Suprapubic skin (tissue), 4 donors: Measurements from ENCODE around the gene C1orf94. TPM values are rescaled to one million over a fixed set of nuclear protein-coding genes. Genes with fewer than 3 reads are reported as not detected.

ENCODE experiments used
- DNase-seq, 2 donors: peaks; one replicate each; pipeline ENCODE4 v3.0.0-alpha.2; 2019; ENCODE audit warnings: low spot score in 2 of 2
- H3K27ac ChIP-seq: fragments of 200-600 bp; sonication (generic); one replicate; pipeline ENCODE4 v1.5.1; 2019
- H3K27me3 ChIP-seq: fragments of 200-600 bp; sonication (generic); one replicate; pipeline ENCODE4 v1.5.1; 2019
- H3K36me3 ChIP-seq: fragments of 200-600 bp; sonication (generic); one replicate; pipeline ENCODE4 v1.5.1; 2019
- H3K4me1 ChIP-seq: fragments of 200-600 bp; sonication (generic); one replicate; pipeline ENCODE4 v1.5.1; 2019
- H3K4me3 ChIP-seq: fragments of 200-600 bp; sonication (generic); one replicate; pipeline ENCODE4 v1.5.1; 2019; ENCODE audit warnings: mild to moderate bottlenecking
- H3K9me3 ChIP-seq: fragments of 200-600 bp; sonication (generic); one replicate; pipeline ENCODE4 v1.5.1; 2019
- CTCF ChIP-seq, 2 donors: fragments of 200-600 bp in 1 of 2; fragments of 450-650 bp in 1 of 2; sonication (generic) in 1 of 2; IDR thresholded peaks; one replicate each; pipeline ENCODE4 v1.5.1; 2016 to 2019; ENCODE audit warnings: antibody characterized with exemption in 2 of 2, mild to moderate bottlenecking in 1 of 2, moderate library complexity in 1 of 2
- EP300 ChIP-seq: sonication (generic); formaldehyde crosslinking; IDR thresholded peaks from one replicate; pipeline ENCODE4 v1.6.1; 2017; ENCODE audit warnings: antibody characterized with exemption
- POLR2A ChIP-seq, 2 donors: fragments of 450-650 bp; IDR thresholded peaks; one replicate each; pipeline ENCODE4 v1.6.1; 2017; ENCODE audit warnings: antibody characterized with exemption in 2 of 2, mild to moderate bottlenecking in 2 of 2, moderate library complexity in 2 of 2
- POLR2AphosphoS5 ChIP-seq, 3 donors: sonication (generic); formaldehyde crosslinking; IDR thresholded peaks; one replicate each; pipeline ENCODE4 v1.6.1; 2017; ENCODE audit warnings: antibody characterized with exemption in 3 of 3
- WGBS: methylation state at CpG from one replicate; pipeline ENCODE4 v1.1.5; 2018; 5-methylcytosine and 5-hydroxymethylcytosine counted together
- total RNA-seq, 4 donors: library from RNA; depleted of rRNA; stranded (reverse); fragments of >200 nt; gene quantifications; one replicate each; pipeline ENCODE4 v1.1.0, GENCODE V29; 2016

The C1orf94 gene
- total RNA-seq, 4 donors from 2014 or later = not detected

- TF ChIP-seq CTCF (IDR thresholded peaks at IDR 0.05) (no peak), POLR2AphosphoS5 (IDR thresholded peaks at IDR 0.05) (no peak), EP300 (no peak), POLR2A (IDR thresholded peaks at IDR 0.05) (no peak)
- Histone ChIP-seq H3K4me3 (no peak overlapping the region), H3K27ac (no peak overlapping the region), H3K9me3 (no peaks in the 10 kb centered on the region), H3K27me3 (peaks cover 28% of the 10 kb centered on the region), H3K36me3 (no peaks in the 10 kb centered on the region), H3K4me1 (no peaks in the 10 kb centered on the region)
- WGBS = 74% methylated on average over 6 of the region's 6 CpGs
- DNase-seq = no peak
These were observed 59.4 kb downstream of the C1orf94 start for GRCh38 chr1:34236089-34236488.

DNA sequence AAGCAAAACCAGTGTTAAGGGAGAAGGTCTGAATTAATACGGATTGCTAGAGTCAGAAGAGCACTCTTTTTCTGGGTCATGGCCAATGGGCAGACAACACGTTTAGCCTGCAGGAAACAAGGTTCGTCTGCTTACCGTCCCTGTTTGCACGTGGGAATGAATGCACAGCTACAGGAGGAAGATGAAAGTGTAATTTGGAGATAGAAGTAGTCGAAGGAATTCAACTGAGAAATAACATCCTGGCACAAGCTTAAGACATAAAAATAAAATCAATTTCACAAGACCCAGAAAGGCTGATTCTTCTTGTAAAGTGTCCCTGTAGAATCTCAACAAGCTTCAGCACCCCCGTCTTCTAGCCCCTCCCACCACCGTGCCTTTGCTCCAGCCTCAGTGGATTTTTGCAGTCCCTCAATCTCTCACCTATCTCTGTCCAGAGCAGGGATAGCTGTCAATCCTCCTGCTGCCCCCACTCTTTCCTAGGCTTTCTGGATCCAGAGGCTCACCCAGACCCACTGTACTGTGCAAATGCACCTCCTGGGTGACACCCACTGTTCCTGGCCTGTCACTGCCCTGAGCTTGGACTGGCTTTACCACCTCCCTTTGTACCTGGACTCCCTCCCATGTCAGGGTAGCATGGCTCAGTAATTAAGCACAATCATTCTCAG is 60.6 kb downstream of the C1orf94 start:
- H3K9me3 ChIP-seq = no peaks in the 10 kb centered on the region
- no peak overlapping the region for H3K27ac ChIP-seq
- no peak overlapping the region for H3K4me3 ChIP-seq
- H3K4me1 ChIP-seq = no peaks in the 10 kb centered on the region
- TF ChIP-seq EP300 = no peak
- no peak for TF ChIP-seq POLR2A (IDR thresholded peaks at IDR 0.05)
- TF ChIP-seq POLR2AphosphoS5 (IDR thresholded peaks at IDR 0.05) = no peak
- WGBS = 30% methylated on average over 8 of the region's 8 CpGs
- no peaks in the 10 kb centered on the region for H3K36me3 ChIP-seq
- DNase-seq = no peak
- H3K27me3 ChIP-seq = peaks cover 28% of the 10 kb centered on the region

DNA sequence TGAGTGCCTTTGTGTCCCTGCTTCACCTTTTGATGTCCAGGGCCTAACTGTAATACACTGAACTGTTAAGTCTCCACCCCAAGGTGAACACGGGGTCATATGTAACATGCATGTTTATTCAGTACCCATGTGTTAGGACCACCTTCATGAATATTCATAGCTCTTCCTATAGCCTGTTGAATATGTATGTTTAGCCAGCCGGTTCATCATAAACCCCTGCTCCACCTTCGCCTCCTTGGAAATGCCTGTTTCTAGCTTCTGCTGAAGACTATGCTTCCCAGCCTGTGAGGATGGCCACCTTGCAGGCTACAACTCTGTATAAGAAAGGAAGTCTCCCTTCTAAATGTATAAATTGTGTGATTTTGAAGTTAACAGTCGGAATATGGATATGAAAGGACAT is 69.3 kb downstream of the C1orf94 start:
- TF ChIP-seq POLR2AphosphoS5 (IDR thresholded peaks at IDR 0.05) (no peak), POLR2A (IDR thresholded peaks at IDR 0.05) (no peak), CTCF (IDR thresholded peaks at IDR 0.05) (no peak), EP300 (no peak)
- H3K36me3 ChIP-seq = no peaks in the 10 kb centered on the region
- 84% methylated on average over 4 of the region's 4 CpGs for WGBS
- DNase-seq = no peak
- H3K27ac ChIP-seq = no peak overlapping the region
- peaks cover 14% of the 10 kb centered on the region for H3K27me3 ChIP-seq
- H3K9me3 ChIP-seq = no peaks in the 10 kb centered on the region
- H3K4me1 ChIP-seq = no peaks in the 10 kb centered on the region
- H3K4me3 ChIP-seq = no peak overlapping the region

GRCh38 chr1:34250342-34250741 is 73.6 kb downstream of the C1orf94 start:
- H3K4me1 ChIP-seq = no peaks in the 10 kb centered on the region
- TF ChIP-seq POLR2A (IDR thresholded peaks at IDR 0.05) (no peak), POLR2AphosphoS5 (IDR thresholded peaks at IDR 0.05) (no peak), EP300 (no peak), CTCF (IDR thresholded peaks at IDR 0.05) (no peak)
- no peaks in the 10 kb centered on the region for H3K9me3 ChIP-seq
- no peaks in the 10 kb centered on the region for H3K36me3 ChIP-seq
- DNase-seq = no peak
- peaks cover 14% of the 10 kb centered on the region for H3K27me3 ChIP-seq
- H3K4me3 ChIP-seq = no peak overlapping the region
- 58% methylated on average over 3 of the region's 3 CpGs for WGBS
- H3K27ac ChIP-seq = no peak overlapping the region

DNA sequence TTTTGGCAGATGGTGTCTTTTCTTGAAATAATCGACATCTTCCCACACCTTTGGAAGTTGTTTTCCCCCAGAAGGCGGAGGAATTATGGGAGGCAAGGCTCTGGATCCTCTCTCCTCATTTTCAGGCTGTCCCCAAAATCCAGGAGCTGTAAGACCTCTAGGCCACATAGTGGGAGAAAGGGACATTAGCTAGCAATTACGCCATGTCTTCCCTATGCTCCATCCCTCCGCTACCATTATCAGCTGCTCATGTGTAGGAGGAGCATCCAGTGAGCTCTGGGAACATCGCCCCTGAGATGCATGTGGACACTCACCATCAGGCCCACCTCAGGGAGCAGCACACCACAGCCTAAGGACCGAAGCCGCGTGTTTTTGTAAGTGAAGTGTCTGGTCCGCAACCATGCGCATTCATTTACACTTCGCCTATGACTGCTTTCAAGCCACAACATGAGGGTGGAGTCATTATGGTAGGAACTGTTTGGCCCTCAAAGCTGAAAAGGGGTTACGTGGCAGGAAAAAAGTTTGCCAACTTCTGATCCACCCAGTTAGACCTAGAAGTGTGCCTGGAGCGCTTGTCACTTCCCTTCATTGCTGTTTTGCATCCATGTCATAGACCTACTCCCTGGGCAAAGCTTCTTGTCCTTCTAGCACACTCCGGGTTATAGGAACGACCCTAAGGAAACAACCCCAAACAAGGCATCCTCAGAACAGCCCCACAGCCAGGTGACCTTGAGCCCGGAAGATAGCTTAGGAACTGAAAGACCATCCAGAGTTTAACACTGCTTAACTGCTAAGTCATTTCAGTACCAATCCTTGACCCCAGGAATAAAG is 85.5 kb downstream of the C1orf94 start:
- H3K27ac ChIP-seq = no peak overlapping the region
- TF ChIP-seq EP300 = no peak
- TF ChIP-seq POLR2AphosphoS5 (IDR thresholded peaks at IDR 0.05) = no peak
- no peak for TF ChIP-seq CTCF (IDR thresholded peaks at IDR 0.05)
- TF ChIP-seq POLR2A (IDR thresholded peaks at IDR 0.05) = no peak
- 87% methylated on average over 16 of the region's 16 CpGs for WGBS

More for the DNA sequence above, 85.5 kb downstream of the C1orf94 start:
- DNase-seq = no peak
- H3K27me3 ChIP-seq = peaks cover 33% of the 10 kb centered on the region
- no peaks in the 10 kb centered on the region for H3K9me3 ChIP-seq
- H3K4me3 ChIP-seq = no peak overlapping the region
- H3K4me1 ChIP-seq = no peaks in the 10 kb centered on the region
- no peaks in the 10 kb centered on the region for H3K36me3 ChIP-seq
